Nucleus accumbens (tissue), 56 donors: ENCODE data around the gene MAPK13.
A peak's percentile ranks its signal among the peaks of the same experiment; 100 is the strongest.
"Not testable (repeated sequence)": the region's sequence is repeated elsewhere in the genome, so short reads cannot be mapped to it uniquely, and the experiment has no call there.

Experiments
- DNase-seq, 56 donors: peaks; one replicate each; lab custom pipeline; 2025; lab: John Stamatoyannopoulos, UW

Gene MAPK13

DNA sequence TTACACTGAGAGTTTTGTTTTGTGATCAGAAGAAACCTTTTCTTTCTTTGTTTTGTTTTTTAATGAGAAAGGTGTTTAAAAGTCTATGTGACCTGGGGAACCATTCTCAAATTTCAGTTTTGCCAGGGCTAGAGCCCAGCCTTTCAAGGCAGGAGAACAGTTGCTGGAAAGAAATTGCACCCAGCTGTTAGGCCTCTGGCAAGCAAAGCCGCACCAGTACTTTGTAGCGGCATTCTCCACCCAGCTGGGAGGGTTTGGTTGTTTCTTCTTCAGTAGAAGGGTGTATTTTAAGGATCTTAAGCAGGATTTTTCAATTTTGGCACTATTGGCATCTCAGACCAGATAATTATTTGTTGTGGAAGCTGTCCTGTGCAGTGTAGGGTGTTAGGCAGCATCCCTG is 16.6 kb upstream of the MAPK13 start:
- DNase-seq = no peak

DNA sequence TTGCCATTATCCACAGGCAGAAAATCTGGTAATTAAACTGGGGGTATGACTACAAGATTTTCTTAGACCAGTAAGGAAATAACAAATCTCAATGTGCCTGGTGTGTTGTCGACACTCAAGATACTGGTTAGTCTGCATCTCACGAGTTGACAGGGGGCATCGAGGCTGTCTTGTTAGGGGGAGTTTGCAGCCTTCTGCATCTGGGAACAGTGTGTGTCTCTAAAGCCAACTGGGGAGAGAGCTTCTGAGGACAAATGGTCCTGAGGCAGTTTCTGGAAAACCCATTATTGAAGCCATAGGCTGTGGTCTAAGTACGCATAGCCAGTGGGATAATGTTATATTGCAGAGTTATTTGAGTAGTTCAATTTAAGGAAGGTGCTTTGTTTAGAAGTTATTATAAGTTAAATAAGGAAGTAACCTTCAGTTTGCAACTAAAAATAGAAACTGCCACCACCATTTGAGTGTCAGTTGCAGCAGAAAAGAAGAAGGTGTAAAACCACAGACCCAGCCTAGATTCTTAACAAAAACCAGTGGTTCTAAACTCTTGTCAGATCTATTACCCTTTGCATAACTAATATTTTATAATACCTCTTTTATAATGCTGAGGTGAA is 15.4 kb upstream of the MAPK13 start:
- DNase-seq = no peak

GRCh38 chr6:36115412-36115811 is 14.9 kb upstream of the MAPK13 start:
- no peak for DNase-seq

DNA sequence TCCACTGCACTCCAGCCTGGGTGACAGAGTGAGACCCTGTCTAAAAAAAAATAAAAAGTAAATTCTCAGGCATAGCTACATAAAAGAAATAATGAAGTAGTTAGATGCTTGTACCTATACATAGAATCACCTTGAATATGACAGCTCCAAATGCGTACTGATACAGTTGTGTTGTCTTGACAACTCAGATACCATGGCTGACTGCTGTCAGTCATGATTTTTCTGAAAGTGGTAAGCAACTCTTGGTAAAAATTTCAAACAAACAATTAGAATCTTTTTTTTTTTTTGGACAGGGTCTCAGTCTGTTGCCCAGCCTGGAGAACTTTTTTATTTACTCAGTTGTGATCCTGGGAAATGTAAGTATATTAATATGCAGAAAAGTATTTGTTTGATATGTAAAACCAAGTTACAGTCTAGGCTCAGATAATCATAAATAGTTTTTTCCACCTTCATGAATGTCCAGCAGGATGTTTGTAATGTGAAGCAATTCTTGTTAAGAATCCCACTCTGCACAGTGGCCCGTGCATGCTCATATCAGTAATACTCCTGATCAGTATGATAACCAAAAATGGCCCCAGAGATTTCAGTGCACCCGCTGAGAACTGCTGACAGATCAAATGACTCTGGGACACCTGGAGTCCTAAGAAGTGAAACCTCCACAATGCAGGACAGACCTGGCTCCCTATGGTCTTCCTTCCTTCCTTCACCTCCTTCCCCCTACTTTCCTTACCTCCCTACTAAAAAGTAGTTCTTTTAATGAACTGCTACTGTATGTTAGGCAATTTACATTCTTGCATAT is 14.0 kb upstream of the MAPK13 start:
- DNase-seq = no peak

DNA sequence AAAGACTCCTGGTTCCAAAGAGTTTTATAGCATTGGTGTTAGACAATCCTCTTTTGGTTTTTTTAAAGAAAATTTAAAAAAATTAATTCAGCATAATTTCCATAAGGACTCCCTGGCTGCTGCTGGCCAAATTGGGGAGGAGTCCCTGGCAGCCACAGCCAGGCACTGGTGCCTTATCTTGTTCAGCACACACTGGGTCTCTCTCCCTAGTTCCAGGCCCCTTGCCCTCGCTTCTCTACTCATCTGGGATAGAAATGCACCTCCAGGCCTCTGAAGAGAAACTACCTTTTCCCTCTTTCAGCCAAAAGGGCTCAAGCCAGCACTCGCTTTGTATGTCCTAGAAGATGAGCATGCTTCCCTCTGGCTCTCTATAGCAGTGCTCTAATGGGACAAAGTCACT is 13.4 kb upstream of the MAPK13 start:
- no peak for DNase-seq

- DNase-seq = no peak
These were observed 12.4 kb upstream of the MAPK13 start for GRCh38 chr6:36117658-36118549.

DNA sequence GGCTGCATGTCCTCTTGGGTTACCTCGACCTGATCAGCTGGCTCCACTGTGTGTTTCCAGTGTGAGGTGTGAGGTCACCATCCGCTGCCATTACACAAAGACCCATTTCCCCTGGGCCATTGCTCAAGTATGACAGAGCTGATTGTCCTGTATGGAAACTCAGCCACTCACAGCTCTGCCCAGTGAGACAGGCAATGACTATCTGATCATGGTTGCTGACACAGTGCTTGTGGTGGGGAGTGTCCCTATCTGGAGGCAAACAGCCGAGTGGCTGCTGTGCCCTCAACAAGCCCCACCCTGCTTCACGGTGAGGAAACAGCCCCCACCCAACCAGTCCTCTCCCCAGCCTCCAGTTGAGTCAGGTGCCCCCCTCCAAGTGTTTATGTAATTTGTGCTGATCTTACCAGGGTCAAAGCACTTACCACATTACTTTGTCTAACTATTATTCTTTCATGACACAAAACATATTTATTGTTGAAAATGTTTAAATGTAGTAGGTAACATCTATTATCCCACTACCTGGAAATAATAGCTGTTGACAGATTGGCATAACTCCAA is 11.7 kb upstream of the MAPK13 start:
- DNase-seq = peak in 2 of 56 donors; percentile 29 to 43

GRCh38 chr6:36119209-36119608 is 11.1 kb upstream of the MAPK13 start:
- no peak for DNase-seq

DNA sequence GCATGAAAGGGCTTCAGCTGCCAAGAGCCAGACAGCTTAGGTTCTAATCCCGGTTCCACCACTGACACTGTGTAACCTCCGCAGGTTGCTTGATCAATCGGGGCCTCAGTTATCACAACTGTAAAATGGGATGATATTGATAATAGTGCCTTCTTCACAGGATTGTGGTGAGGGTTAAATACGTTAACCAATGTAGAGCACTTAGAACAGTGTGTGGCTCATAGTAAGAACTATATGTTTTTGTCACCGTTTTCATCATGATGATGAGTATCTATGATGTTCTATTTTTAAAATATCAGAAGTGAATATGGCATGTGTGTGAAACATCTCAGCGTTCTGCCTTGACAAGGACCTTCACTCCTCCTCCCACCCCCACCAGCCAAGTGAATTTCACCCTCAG is 10.3 kb upstream of the MAPK13 start:
- DNase-seq = no peak

- DNase-seq = no peak
These were observed 9.8 kb upstream of the MAPK13 start for GRCh38 chr6:36120539-36120938.

GRCh38 chr6:36120979-36121786 is 9.1 kb upstream of the MAPK13 start:
- no peak for DNase-seq

- DNase-seq = no peak
These were observed 8.4 kb upstream of the MAPK13 start for GRCh38 chr6:36121787-36122494.

- DNase-seq = no peak
These were observed 7.6 kb upstream of the MAPK13 start for GRCh38 chr6:36122495-36123269.

GRCh38 chr6:36123270-36124139 is 6.8 kb upstream of the MAPK13 start:
- DNase-seq = peak in 49 of 56 donors; percentile 13 to 82 (median 49)

- not testable (repeated sequence) for DNase-seq
These were observed 6.0 kb upstream of the MAPK13 start for GRCh38 chr6:36124346-36124745.

- no peak for DNase-seq
These were observed 5.4 kb upstream of the MAPK13 start for GRCh38 chr6:36124881-36125280.

DNA sequence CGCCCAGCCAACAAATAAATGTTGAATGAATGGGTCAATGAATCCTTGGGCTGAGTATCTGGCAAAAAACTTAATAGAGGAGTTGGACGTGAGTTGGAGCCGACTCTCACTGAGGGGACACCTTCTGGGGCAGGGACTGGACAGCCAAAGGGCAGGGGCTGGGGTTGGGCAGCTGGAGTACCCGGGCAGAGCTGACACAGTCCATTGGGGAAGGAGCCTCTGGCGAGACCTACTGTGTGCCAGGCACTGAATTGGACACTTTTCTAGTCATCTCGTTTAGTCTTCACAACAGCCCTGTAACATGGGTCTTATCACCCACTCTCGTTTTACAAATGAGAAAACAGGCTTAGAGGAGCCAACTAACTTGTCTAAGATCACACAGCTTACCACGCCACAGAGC is 4.7 kb upstream of the MAPK13 start:
- no peak for DNase-seq

DNA sequence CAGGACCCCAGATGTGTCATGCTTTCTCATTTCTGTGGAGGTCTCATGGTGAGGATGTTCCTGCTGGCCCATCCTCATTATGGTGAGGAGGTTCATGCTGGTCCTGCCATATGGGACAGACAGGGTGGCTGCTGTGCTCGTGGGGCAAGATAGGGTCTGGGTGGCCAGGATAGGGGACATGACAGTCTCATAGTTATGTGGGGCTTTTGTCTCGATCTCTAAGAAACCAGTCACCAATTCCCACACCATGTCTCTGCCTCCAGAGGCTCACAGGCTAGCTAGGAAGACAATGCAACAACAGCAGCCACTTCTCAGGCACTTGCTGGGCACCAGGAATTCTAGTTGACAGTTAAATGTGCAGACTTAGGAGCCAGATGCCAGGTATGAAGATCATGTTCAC is 4.2 kb upstream of the MAPK13 start:
- DNase-seq = no peak
